Keratinocyte (primary cell): Measurements from ENCODE around the gene WNK2.

Experiments used
- CTCF ChIP-seq, 3 experiments: IDR thresholded peaks in 1 of 3; conservative IDR thresholded peaks in 1 of 3; optimal IDR thresholded peaks in 1 of 3; 2 replicates in 2 of 3; 3 replicates in 1 of 3; pipeline versions ENCODE3 to v1.5.1; 2011; ENCODE audit warnings: low read length in 3 of 3, mild to moderate bottlenecking in 3 of 3, moderate library complexity in 2 of 3, control low read depth in 1 of 3, inconsistent platforms in 1 of 3; ENCODE audit not compliant: insufficient read depth in 2 of 3; ENCODE audit errors: extremely low read depth in 1 of 3
- EZH2 ChIP-seq: IDR thresholded peaks from one replicate; pipeline ENCODE4 v1.6.1; 2012; ENCODE audit warnings: inconsistent platforms, mild to moderate bottlenecking, low read length, moderate library complexity

- TF ChIP-seq EZH2 (no peak), CTCF (optimal IDR thresholded peaks at IDR 0.05 in 1 of 3, IDR thresholded peaks at IDR 0.05 in 1 of 3, conservative IDR thresholded peaks at IDR 0.05 in 1 of 3; ENCODE audit: extremely low read depth in 1 of 3, insufficient read depth in 2 of 3, low read length in 3 of 3) (no peak)
These were observed 64.6 kb downstream of the WNK2 start for GRCh38 chr9:93248386-93249040.
